Liver (tissue), 9 donors: ENCODE results near the gene ALDH9A1. TPM values are rescaled to one million over a fixed set of nuclear protein-coding genes. Genes with fewer than 3 reads are reported as not detected.

Source experiments
- DNase-seq: peaks from one replicate; pipeline ENCODE4 v3.0.0-alpha.2; 2017; ENCODE audit warnings: low spot score
- H3K27ac ChIP-seq, 2 donors: one replicate each; pipeline ENCODE4 v1.7.0; 2013; ENCODE audit warnings: inconsistent platforms in 2 of 2, low read length in 2 of 2, control low read depth in 1 of 2, low read depth in 1 of 2, mild to moderate bottlenecking in 1 of 2
- H3K27me3 ChIP-seq, 4 donors: one replicate each; pipeline versions ENCODE4 v1.6.1 to v1.7.0; 2013; ENCODE audit warnings: low read length in 3 of 4, inconsistent platforms in 1 of 4, mild to moderate bottlenecking in 1 of 4, moderate library complexity in 1 of 4; ENCODE audit not compliant: control insufficient read depth in 4 of 4, insufficient read depth in 4 of 4
- H3K36me3 ChIP-seq, 4 donors: one replicate each; pipeline versions ENCODE4 v1.6.1 to v1.7.0; 2013; ENCODE audit warnings: low read length in 3 of 4, mild to moderate bottlenecking in 3 of 4, low read depth in 1 of 4, moderate library complexity in 1 of 4; ENCODE audit not compliant: control insufficient read depth in 4 of 4, insufficient read depth in 3 of 4
- H3K4me1 ChIP-seq, 4 donors: one replicate each; pipeline versions ENCODE4 v1.6.1 to v1.7.0; 2013; ENCODE audit warnings: low read length in 3 of 4, mild to moderate bottlenecking in 3 of 4, moderate library complexity in 1 of 4; ENCODE audit not compliant: control insufficient read depth in 4 of 4, insufficient read depth in 4 of 4
- H3K4me3 ChIP-seq, 3 donors: one replicate each; pipeline versions ENCODE4 v1.6.1 to v1.7.0; 2013; ENCODE audit warnings: low read length in 3 of 3, control low read depth in 1 of 3, low read depth in 1 of 3, mild to moderate bottlenecking in 1 of 3
- H3K9ac ChIP-seq, 2 donors: one replicate each; pipeline ENCODE4 v1.7.0; 2013; ENCODE audit warnings: low read length in 2 of 2, mild to moderate bottlenecking in 2 of 2, moderate library complexity in 2 of 2, control low read depth in 1 of 2, low read depth in 1 of 2
- H3K9me3 ChIP-seq, 4 donors: one replicate each; pipeline versions ENCODE4 v1.6.1 to v1.7.0; 2013; ENCODE audit warnings: low read length in 3 of 4; ENCODE audit not compliant: control insufficient read depth in 4 of 4
- CTCF ChIP-seq: fragments of 150-350 bp; IDR thresholded peaks from 2 replicates; pipeline ENCODE4 v1.5.1; 2017; ENCODE audit warnings: improper control_type of control experiment, low read depth, low read length; ENCODE audit not compliant: missing input control
- FOXA1 ChIP-seq: IDR thresholded peaks from 2 replicates; pipeline ENCODE4 v1.6.1; 2016; ENCODE audit warnings: antibody characterized with exemption
- JUND ChIP-seq, 2 donors: IDR thresholded peaks; 2 replicates each; pipeline ENCODE4 v1.6.1; 2016; ENCODE audit warnings: antibody characterized with exemption in 2 of 2
- NR2F2 ChIP-seq: IDR thresholded peaks from 2 replicates; pipeline ENCODE4 v1.6.1; 2016; ENCODE audit warnings: antibody characterized with exemption
- RAD21 ChIP-seq, 2 donors: IDR thresholded peaks; 2 replicates each; pipeline ENCODE4 v1.6.1; 2016; ENCODE audit warnings: antibody characterized with exemption in 2 of 2, mild to moderate bottlenecking in 2 of 2
- SP1 ChIP-seq: IDR thresholded peaks from 2 replicates; pipeline ENCODE4 v1.6.1; 2018; ENCODE audit warnings: antibody characterized with exemption, mild to moderate bottlenecking
- TAF1 ChIP-seq: conservative IDR thresholded peaks from 2 replicates; pipeline ENCODE4 v1.6.1; 2016; ENCODE audit warnings: antibody characterized with exemption, mild to moderate bottlenecking
- WGBS: extraction: QIAGEN DNeasy Blood & Tissue Kit; methylation state at CpG from one replicate; pipeline ENCODE4 v1.1.7; 2013; 5-methylcytosine and 5-hydroxymethylcytosine counted together
- polyA plus RNA-seq, 2 donors: library from polyadenylated mRNA; stranded (reverse) in 1 of 2; unstranded in 1 of 2; fragments of 200-250 nt in 1 of 2; fragments of >200 nt in 1 of 2; fragmentation: Nextera tagmentation in 1 of 2; extraction: Ambion mirVana in 1 of 2; gene quantifications; one replicate each; pipeline versions ENCODE4 v1.2.1 to v1.2.3, GENCODE V29; 2013 to 2015
- total RNA-seq, 2 donors: library from RNA; depleted of rRNA; stranded (reverse); fragments of >200 nt; gene quantifications; one replicate each; pipeline ENCODE4 v1.2.3, GENCODE V29; 2014
- TF ChIP-seq, protein P1 (sequence below): IDR thresholded peaks from 2 replicates; pipeline ENCODE4 v1.6.1; 2016; ENCODE audit warnings: antibody characterized with exemption
- donor health status: healthy.
- donor health status: healthy.
- donor health status: healthy.
- donor health status: healthy.
- donor health status: healthy.

The ALDH9A1 gene
- total and polyA plus RNA-seq, 4 donors = 42.8 to 93.4 (median 79.8) TPM

GRCh38 chr1:165616054-165616612, 82.2 kb downstream of the ALDH9A1 start:
- DNase-seq = no peak
- Histone ChIP-seq H3K27me3 (no peaks in the 10 kb centered on the region), H3K4me3 (no peak overlapping the region), H3K4me1 (no peaks in the 10 kb centered on the region), H3K9ac (no peak overlapping the region), H3K36me3 (no peaks in the 10 kb centered on the region), H3K9me3 (no peaks in the 10 kb centered on the region), H3K27ac (no peak overlapping the region)
- 52% methylated on average over 1 of the region's 1 CpG for WGBS
- TF ChIP-seq NR2F2 (no peak), CTCF (no peak), SP1 (no peak), TAF1 (no peak), JUND (IDR thresholded peaks at IDR 0.05) (no peak), RAD21 (IDR thresholded peaks at IDR 0.05) (no peak), FOXA1 (no peak)
- TF ChIP-seq, protein P1, sequence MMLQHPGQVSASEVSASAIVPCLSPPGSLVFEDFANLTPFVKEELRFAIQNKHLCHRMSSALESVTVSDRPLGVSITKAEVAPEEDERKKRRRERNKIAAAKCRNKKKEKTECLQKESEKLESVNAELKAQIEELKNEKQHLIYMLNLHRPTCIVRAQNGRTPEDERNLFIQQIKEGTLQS = no peak

Other genes starting within 250 kb of the ALDH9A1 start
- not detected for gene LRRC52, start 154.6 kb downstream of the ALDH9A1 start, total RNA-seq
- gene LRRC52, start 154.6 kb downstream of the ALDH9A1 start, polyA plus RNA-seq = not detected
- 100 to 1,000 TPM in 1 of 2 donors, 10 to 100 TPM in 1; 68.7 to 307 TPM for gene MGST3, start 67.3 kb downstream of the ALDH9A1 start, total RNA-seq
- gene MGST3, start 67.3 kb downstream of the ALDH9A1 start, polyA plus RNA-seq = 100 to 1,000 TPM; 177 to 185 TPM
- gene TMCO1, start 70.3 kb upstream of the ALDH9A1 start, total RNA-seq = 10 to 100 TPM; 53.8 to 55.1 TPM
- gene TMCO1, start 70.3 kb upstream of the ALDH9A1 start, polyA plus RNA-seq = 100 to 1,000 TPM in 1 of 2 donors, 10 to 100 TPM in 1; 87.4 to 170 TPM
- 10 to 100 TPM; 24.5 to 25.5 TPM for gene UCK2, start 129.1 kb upstream of the ALDH9A1 start, total RNA-seq
- gene UCK2, start 129.1 kb upstream of the ALDH9A1 start, polyA plus RNA-seq = 10 to 100 TPM in 1 of 2 donors, 1 to 10 TPM in 1; 8.9 to 10.1 TPM